ENCODE results near the gene ARPC1A.

- TF ChIP-seq POLR2A (IDR thresholded peaks at IDR 0.05; ENCODE audit: low read length), result no peak
- TF ChIP-seq GATA1 (IDR thresholded peaks at IDR 0.05; ENCODE audit: low read depth, low read length), result no peak
Measured at GRCh38 chr7:99410635-99411034, 84.9 kb downstream of the ARPC1A start.
